ENCODE results near the gene NDUFS6. TPM values are rescaled to one million over a fixed set of nuclear protein-coding genes. Genes with fewer than 3 reads are reported as not detected.

NDUFS6 gene
- total RNA-seq, 1 donor from 2014 or later: 26.7 TPM

DNA sequence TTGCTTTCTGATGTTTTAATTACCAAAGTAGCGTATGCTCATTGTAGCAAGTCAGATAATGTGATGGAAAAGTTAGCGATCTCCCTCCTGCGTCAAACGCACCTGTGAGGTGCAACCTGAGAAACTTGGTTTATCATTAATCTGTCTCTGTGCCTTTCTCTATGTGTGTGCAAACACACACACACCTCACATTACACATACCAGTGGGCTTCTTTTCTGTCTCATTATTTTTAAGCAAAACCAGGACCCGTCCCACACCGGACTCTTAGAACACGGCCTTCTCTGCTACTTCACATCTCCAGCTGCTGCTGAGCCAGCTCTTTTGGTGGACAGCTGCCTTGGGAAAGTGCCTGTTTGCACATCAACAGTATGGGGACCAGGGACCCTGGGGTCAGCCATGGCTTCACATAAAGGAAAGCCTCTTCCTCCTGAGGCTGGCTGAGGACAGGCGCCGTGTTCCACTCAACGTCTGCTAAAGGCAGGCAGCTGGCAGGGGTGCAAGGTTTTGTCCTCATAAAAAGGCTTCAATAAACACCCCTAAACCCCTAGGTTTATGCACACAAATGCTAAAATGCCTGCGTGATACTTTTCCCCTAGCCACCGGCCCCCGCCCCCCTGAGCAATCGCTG is 45.8 kb upstream of the NDUFS6 start:
- H3K36me3 Mint-ChIP-seq: no peaks in the 10 kb centered on the region
- H3K4me3 Mint-ChIP-seq: no peak overlapping the region
- peaks cover 10% of the 10 kb centered on the region for H3K9me3 Mint-ChIP-seq
- H3K27ac Mint-ChIP-seq: no peak overlapping the region
- TF ChIP-seq, protein P1, sequence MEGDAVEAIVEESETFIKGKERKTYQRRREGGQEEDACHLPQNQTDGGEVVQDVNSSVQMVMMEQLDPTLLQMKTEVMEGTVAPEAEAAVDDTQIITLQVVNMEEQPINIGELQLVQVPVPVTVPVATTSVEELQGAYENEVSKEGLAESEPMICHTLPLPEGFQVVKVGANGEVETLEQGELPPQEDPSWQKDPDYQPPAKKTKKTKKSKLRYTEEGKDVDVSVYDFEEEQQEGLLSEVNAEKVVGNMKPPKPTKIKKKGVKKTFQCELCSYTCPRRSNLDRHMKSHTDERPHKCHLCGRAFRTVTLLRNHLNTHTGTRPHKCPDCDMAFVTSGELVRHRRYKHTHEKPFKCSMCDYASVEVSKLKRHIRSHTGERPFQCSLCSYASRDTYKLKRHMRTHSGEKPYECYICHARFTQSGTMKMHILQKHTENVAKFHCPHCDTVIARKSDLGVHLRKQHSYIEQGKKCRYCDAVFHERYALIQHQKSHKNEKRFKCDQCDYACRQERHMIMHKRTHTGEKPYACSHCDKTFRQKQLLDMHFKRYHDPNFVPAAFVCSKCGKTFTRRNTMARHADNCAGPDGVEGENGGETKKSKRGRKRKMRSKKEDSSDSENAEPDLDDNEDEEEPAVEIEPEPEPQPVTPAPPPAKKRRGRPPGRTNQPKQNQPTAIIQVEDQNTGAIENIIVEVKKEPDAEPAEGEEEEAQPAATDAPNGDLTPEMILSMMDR (IDR thresholded peaks at IDR 0.05; ENCODE audit: unreplicated experiment): no peak
- peak; percentile 10 to 21 for DNase-seq (ENCODE audit: low spot score in 2 of 2, unreplicated experiment in 2 of 2)
- H3K4me1 Mint-ChIP-seq: no peaks in the 10 kb centered on the region
- H3K27me3 Mint-ChIP-seq (ENCODE audit: low read depth): peaks cover 30% of the 10 kb centered on the region

DNA sequence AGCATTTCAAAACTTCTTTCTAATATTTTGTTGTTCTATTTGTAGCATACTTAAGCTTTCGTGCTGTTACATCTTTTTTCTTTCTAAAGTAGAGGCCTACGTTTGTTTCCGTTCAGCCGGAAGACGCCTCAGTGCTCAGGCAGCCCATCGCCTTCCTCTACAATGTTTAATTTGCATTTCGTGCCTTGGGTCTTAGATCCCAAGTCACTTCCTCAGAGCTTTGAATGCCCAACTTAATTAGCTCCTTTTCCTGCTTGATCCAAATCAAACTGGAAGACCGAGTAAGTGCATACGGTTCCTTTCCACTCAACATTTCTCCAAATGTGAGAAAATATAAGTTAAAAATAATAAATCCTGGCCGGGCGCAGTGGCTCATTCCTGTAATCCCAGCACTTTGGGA is 44.7 kb upstream of the NDUFS6 start:
- peaks cover 27% of the 10 kb centered on the region for H3K27me3 Mint-ChIP-seq (ENCODE audit: low read depth)
- no peak overlapping the region for H3K27ac Mint-ChIP-seq
- no peaks in the 10 kb centered on the region for H3K4me1 Mint-ChIP-seq
- no peak overlapping the region for H3K4me3 Mint-ChIP-seq
- TF ChIP-seq, protein P1 (IDR thresholded peaks at IDR 0.05; ENCODE audit: unreplicated experiment): no peak
- no peaks in the 10 kb centered on the region for H3K36me3 Mint-ChIP-seq
- no peak for DNase-seq (ENCODE audit: low spot score in 2 of 2, unreplicated experiment in 2 of 2)
- H3K9me3 Mint-ChIP-seq: peaks cover 10% of the 10 kb centered on the region

DNA sequence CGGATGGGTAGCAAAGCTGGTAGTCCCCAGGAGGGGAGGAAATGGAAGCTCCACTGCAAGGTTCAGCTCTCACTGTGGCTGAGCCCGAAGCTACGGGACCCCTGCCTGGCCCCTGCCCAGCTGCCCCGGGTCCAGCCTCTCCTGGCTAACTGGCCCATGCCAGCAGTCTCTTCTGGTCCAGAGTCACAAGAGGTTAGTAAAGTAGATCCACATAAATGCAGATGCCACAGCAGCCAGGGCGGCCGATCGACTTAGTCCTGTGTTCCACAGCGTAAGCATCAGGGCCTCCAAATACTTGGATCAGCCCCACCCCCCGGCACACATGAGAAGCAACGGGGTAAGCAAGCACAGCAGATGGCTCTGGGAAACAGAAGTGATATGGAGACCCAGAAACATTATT is 43.7 kb upstream of the NDUFS6 start:
- peaks cover 10% of the 10 kb centered on the region for H3K9me3 Mint-ChIP-seq
- peak in 1 of 2 experiments; percentile 29 for DNase-seq (ENCODE audit: low spot score in 2 of 2, unreplicated experiment in 2 of 2)
- H3K4me3 Mint-ChIP-seq: no peak overlapping the region
- H3K27me3 Mint-ChIP-seq (ENCODE audit: low read depth): peaks cover 28% of the 10 kb centered on the region
- TF ChIP-seq, protein P1 (IDR thresholded peaks at IDR 0.05; ENCODE audit: unreplicated experiment): no peak
- no peaks in the 10 kb centered on the region for H3K36me3 Mint-ChIP-seq
- no peaks in the 10 kb centered on the region for H3K4me1 Mint-ChIP-seq
- no peak overlapping the region for H3K27ac Mint-ChIP-seq

DNA sequence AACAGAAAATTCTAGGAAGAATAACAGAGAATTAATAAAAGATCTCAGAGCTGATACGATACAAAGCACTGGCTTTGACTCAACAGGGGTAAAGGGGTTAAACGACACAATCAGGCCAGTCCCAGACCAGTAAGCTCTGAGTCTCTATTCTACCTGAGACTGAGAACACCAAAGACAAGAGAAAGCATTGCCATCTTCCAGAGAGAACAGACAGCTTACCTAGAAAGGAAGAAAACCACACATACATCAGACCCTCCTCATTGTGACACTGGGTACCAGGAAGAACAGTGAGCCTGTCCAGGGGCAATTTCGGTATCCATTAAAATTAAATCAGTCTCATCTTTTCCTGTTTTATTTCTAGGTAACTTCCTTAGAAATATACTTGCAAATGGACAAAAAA is 42.6 kb upstream of the NDUFS6 start:
- no peak overlapping the region for H3K4me3 Mint-ChIP-seq
- no peak for DNase-seq (ENCODE audit: low spot score in 2 of 2, unreplicated experiment in 2 of 2)
- TF ChIP-seq, protein P1 (IDR thresholded peaks at IDR 0.05; ENCODE audit: unreplicated experiment): no peak
- no peaks in the 10 kb centered on the region for H3K4me1 Mint-ChIP-seq
- H3K27me3 Mint-ChIP-seq (ENCODE audit: low read depth): peaks cover 29% of the 10 kb centered on the region
- H3K27ac Mint-ChIP-seq: no peak overlapping the region
- H3K9me3 Mint-ChIP-seq: peaks cover 10% of the 10 kb centered on the region
- H3K36me3 Mint-ChIP-seq: no peaks in the 10 kb centered on the region

DNA sequence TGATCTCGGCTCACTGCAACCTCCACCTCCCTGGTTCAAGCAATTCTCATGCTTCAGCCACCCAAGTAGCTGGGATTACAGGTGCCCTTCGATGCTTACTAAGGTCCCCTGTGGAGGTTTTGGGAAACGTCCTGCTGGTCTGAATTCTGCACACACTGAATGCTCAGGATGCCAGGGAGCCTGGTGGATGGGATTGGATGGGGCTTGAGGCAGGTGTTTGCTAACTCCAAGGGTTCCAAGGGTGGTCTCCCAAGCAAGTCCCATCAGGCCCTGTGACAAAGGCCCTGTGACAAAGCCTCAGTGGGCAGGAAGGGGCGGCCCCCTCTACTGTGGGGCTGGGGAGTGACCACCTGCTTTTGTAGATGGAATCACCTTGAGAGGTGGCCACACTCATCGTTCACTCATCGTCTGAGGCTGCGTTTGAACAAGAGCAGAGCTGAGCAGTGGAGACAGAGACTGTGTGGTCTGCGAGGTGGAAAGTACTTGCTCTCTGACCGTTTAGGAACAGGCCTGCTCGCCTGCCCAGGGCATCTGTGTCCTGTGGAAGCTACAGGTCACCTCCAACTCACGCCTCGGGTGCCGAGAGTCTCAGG is 41.7 kb upstream of the NDUFS6 start:
- TF ChIP-seq, protein P1 (IDR thresholded peaks at IDR 0.05; ENCODE audit: unreplicated experiment): no peak
- no peaks in the 10 kb centered on the region for H3K4me1 Mint-ChIP-seq
- DNase-seq (ENCODE audit: low spot score in 2 of 2, unreplicated experiment in 2 of 2): peak in 1 of 2 experiments; percentile 25
- no peak overlapping the region for H3K4me3 Mint-ChIP-seq
- H3K27me3 Mint-ChIP-seq (ENCODE audit: low read depth): peaks cover 32% of the 10 kb centered on the region
- H3K36me3 Mint-ChIP-seq: no peaks in the 10 kb centered on the region
- no peak overlapping the region for H3K27ac Mint-ChIP-seq
- peaks cover 10% of the 10 kb centered on the region for H3K9me3 Mint-ChIP-seq

All from mesothelial cell of epicardium (in vitro differentiated cells).